HG03196 (cell line): ENCODE results near the gene BCL7B.
"Not testable (repeated sequence)": the region's sequence is repeated elsewhere in the genome, so short reads cannot be mapped to it uniquely, and the experiment has no call there.

Experiments used
- ATAC-seq: cut with Tn5 transposase; IDR thresholded peaks from one replicate; pipeline ENCODE4 v1.9.1; 2021; ENCODE audit not compliant: unreplicated experiment

The BCL7B gene

DNA sequence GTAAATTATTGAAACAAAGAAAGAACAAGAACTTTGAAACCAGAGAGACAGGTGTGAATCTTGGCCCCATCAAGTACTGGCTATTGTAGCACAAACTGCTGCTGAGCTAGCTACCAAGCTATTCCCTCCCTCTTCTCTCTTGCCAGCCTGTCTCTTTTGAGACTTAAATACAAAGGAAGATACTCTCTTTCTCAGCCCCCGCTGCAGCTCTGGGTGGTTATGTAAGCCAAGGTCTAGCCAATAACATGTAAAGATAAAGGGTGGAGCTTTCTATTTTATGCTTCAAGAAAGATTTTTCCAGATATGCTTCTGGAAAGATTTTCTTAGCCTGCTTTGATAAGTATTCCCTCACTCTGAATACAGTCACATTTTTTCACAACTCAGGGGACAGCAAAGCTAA, 52.6 kb downstream of the BCL7B start:
- no peak for ATAC-seq

DNA sequence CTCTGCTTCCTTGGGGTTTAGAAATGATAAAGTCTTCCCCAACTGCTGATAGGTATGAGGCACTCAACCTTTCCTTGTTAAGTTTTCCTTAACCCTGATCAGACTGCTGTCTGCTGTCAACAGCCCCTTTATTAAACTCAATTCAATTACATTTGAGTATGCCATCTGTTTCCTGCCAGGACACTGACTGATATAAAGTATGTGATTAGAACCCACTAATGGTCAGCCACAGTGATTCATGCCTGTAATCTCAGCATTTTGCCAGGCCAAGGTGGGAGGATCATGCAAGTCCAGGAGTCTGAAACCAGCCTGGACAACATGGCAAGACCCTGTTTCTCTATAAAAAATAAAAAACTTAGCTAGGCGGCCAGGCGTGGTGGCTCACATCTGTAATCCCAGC, 53.5 kb downstream of the BCL7B start:
- no peak for ATAC-seq

DNA sequence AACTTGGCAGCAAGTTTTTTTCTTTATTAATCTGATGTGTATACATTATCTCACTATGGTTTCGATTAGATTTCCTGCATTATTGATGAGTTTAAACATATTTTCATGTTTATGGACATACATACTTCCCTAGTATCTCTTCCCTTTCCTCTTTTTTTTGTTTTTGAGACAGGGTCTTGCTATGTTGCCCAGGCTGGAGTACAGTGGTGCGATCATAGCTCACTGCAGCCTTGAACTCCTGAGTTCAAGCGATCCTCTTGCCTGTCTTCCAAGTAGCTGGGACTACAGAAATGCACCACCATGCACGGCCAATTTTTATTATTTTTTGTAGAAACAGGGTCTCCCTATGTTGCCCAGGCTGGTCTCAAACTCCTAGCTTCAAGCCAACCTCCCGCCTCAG, 54.3 kb downstream of the BCL7B start:
- ATAC-seq, result no peak

DNA sequence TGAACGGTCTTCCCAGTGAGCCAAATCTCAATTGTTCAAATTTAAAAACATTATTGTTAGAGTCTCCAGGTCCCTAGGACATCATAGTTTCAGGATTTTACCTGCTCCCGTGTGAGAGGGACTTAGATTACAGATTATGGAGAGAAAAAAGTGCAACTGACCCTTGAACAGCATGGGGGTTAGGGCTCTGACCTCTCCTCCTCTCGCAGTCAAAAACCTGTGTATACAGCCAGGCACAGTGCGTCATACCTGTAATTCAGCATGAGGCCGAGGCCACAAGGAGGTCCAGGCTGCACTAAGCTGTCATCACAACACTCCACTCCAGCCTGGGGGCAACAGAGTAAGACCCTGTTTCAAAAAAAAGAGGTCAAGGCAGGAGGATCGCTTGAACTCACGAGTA, 60.9 kb downstream of the BCL7B start:
- no peak for ATAC-seq

DNA sequence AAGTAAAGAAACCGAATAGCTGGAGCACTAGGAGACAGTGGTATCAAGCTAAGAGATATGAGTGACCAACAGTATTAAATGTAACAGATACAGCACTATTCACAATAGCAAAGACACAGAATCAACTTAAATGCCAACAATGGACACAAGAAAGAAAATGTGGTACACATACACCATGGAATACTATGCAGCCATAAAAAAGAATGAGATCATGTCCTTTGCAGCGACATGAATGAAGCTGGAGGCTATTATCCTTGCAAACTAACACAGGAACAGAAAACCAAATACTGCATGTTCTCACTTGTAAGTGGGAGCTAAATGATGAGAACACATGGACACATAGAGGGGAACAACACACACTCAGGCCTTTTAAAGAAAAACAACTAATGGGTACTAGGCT, 62.0 kb downstream of the BCL7B start:
- ATAC-seq, result not testable (repeated sequence)

DNA sequence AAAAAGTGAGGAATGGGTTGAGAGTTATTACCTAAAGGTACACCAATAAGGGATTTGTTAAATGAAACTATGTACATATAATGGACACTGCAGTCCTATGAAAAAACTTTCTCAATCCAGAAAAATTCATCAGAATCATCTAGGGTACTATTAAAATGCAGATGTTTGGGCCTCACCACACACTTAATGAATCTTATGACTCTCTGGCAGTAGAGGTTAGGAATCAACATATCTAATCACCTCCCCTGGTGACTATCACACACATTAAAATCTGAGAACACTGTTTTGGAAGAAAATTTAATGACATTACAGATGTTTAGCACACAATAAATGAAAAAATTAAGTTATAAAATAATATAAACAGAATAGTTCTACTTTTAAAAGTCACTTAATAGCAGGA, 67.5 kb downstream of the BCL7B start:
- ATAC-seq, result no peak

DNA sequence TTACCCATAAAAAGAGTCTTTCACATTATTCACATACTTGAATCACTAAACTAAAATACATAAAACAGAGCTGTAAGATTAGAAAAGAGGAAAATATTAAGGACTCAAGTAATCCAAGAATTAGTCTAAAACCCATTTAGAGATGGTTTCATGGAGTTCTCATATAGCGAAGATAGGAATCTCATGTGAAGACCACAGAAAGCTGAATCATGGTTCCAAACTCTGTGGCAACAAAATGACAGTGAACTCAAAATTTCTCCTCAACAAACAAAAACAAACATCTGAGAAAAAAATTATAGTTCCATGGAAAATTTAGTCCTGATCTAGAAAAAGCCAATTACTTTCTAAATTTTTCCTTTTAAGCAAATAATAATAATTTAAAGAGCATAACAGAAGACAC, 70.0 kb downstream of the BCL7B start:
- ATAC-seq, result no peak
